ENCODE measurements around the gene CNPY1.
"Not testable (repeated sequence)": the region's sequence is repeated elsewhere in the genome, so short reads cannot be mapped to it uniquely, and the experiment has no call there.

CNPY1 gene

DNA sequence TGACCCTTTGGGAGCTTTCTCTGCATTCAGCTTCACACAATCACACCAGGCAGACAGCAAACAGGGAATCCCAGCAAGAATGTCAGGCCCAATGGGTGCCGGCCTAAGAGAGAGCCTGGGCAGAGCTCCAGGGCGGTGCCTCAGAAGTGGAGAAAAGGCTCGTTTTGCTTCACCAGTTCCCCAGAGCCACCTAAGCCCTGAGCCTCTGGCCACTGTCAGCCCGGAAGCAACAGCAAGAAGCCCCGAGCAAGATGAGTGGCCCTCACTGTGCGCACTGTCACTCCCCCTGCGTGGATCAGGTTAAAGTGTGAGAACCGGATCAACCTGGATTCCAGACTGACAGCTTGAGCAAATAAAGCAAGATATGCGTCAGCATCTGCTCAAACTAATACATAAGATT lies 14.7 kb downstream of the CNPY1 start:
- DNase-seq: no peak

- no peak for DNase-seq
Observed at GRCh38 chr7:155530601-155531000, 15.8 kb downstream of the CNPY1 start.

DNA sequence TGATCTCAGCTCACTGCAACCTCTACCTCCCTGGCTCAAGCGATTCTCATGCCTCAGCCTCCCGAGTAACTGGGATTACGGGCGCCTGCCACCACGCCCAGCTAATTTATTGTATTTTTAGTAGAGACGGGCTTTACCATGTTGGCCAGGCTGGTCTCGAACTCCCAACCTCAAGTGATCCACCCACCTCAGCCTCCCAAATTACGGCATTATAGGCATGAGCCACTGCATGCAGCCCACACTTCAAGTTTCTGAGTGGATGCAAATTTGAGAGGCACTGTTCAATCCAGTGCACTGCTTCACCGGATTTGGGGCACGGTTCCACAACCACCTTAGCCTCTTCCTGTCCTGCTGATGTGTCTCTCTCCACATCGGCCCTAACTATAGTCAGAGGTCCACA lies 16.5 kb downstream of the CNPY1 start:
- no peak for DNase-seq

GRCh38 chr7:155529346-155529745 lies 17.0 kb downstream of the CNPY1 start:
- DNase-seq: no peak

DNA sequence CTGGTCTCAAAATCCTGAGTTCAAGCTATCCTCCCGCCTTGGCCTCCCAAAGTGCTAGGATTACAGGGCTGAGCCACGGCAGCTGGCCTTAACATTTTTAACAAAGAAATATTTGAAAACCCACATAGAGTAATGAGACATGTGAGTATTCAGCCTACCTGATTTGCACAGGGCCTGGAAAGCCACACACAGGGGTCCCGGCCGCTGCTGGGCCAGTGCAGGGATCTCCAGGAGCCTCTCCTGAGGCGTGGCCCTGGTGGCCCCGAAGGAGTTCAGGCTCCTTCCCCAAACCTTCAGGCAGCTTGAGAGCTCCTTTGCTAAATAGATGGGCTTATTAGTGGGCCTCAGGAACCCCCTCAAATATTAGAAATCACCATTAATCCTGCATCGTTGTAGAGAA lies 18.7 kb downstream of the CNPY1 start:
- no peak for DNase-seq

GRCh38 chr7:155526225-155526624 lies 20.1 kb downstream of the CNPY1 start:
- no peak for DNase-seq

DNA sequence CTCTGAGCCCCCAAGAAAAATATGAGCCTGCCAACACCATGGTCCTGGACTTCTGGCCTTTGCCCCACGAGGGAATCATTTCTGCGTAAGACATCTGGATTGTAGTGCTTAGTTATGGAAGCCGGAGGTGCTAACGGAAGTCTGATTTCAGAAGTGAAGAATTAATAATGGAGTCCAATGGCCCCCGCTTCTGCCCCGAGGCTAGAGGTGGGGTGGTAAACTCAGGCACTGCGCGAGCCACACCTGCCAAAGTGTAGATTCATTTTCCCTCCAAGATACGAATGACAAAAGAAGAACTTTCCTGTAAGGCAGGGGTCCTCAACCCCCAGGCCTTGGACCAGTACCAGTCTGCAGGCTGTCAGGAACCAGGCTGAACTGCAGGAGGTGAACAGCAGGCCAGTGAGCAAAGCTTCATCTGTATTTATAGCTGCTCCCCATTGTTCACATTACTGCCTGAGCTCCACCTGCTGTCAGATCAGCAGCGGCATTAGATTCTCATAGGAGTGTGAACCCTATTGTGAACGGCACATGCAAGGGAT lies 22.3 kb downstream of the CNPY1 start:
- no peak for DNase-seq

DNA sequence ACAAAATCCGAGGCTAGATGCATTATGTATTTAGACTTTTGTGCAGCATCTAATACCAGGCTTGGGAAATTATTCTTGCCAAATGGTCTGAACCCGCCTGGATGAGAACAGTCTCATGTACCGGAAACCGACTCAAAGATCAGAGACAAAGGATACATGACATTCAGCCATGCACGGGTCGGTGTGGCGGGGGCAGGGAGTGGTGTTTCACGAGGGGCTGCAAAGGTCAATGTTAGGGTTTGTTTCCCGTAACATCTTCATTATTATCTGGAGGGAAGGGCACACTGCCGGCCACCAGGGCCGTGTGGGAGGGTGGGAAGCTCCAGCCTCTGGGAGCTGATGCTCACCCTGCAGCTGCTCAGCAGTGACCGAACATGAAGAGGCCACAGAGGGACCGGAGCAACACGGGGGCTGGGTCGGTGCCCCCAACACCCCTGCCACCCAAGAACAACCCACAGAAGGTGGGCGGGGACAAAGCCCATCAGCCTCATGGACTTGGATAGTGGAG lies 23.1 kb downstream of the CNPY1 start:
- no peak for DNase-seq

- DNase-seq: no peak
Observed at GRCh38 chr7:155521743-155522398, 24.5 kb downstream of the CNPY1 start.

GRCh38 chr7:155521007-155521742 lies 25.2 kb downstream of the CNPY1 start:
- no peak for DNase-seq

DNA sequence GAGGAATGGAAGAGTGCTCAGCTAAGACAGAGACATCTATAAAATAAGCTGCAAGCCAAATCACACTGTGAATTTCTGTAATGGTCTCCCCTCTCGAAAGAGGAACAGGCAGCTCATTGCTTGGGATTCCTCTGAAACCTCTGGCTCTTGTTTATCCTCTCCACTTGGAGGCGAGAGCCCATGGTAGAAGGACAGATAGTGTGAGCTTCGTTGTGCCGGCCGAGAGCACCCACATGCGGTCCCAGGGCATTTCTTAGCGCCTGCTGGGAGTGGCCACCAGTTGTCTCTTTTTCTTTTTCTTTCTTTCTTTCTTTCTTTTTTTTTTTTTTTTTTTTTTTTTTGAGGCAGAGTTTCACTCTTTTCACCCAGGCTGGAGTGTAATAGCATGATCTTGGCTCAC lies 26.2 kb downstream of the CNPY1 start:
- no peak for DNase-seq

GRCh38 chr7:155519358-155519757 lies 27.0 kb downstream of the CNPY1 start:
- not testable (repeated sequence) for DNase-seq

DNA sequence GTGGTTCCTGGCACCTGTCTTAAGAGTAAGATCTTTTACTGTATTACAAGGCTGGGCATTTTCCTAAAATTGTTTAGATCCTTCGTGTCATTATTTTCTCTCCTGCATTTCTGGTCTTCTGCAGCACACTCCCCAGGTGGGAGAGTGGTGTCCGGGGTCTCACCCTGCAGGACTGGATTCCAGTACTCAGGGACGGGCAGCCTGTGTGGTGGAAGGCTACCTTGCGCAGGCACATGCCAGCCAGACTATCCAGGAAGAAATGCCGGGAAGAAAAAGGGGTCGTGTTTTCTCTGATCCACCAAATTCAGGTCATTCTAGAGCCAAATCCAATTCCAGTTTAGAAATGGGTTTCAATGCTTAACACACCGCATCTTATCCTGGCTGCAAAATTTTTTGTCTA lies 27.7 kb downstream of the CNPY1 start:
- no peak for DNase-seq

DNA sequence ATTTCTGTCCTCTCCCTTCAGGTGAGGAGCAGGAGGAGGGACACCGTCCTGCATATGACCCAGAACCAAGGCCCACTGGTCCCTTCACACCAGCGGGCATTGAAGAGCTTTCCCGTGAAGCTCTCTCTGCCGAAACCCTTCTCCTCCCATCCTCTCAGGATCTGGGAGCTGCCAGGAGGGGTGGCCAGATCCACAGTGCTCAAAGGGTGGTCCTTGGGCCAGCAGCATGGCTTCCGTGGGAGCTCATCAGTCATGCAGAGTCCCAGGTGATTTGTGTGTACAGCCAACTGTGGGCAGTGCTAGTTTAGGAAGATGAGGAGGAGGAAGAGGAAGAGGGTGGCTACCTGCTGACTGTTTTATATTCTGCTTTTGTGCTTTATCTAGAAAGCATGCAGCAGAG lies 28.4 kb downstream of the CNPY1 start:
- DNase-seq: no peak

GRCh38 chr7:155517452-155517851 lies 28.9 kb downstream of the CNPY1 start:
- no peak for DNase-seq

DNA sequence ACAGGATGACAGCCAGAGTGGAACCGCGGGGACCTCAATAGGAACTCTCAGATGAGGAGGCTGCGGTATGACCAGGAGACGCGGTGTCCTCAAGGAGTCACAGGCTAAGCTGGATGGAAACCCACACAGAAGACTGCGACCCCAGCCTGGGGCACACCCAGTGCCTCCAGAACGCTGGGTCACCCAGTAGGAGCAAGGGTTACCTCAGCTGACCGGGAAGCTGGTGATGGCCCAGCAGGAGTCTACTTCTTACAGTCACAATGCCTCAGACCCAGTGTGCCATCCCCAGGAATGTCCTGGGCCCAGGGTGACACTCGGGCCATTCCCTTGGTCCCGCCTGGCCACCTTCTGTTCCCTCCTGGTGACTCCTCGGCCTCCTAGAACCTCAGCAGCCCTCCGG lies 29.9 kb downstream of the CNPY1 start:
- no peak for DNase-seq

DNA sequence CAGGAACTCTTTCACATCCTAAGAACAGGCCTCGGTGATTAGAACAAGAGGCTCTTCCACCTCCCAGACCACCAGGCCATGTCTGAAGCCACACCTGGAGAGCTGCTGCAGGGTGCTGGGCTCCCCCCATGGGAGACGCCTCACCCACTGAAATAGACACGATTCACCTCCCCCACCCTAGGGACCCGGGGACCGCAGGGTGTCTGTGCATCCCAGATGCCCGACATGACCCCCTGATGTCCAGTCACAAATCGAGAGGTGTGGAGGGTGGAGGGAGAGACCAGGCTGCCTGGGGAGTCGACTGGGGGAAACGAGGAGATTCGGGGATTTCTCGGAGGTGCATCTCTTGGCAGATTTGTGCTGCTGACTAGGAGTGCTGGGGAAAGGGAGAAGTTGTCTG lies 31.0 kb downstream of the CNPY1 start:
- no peak for DNase-seq

- DNase-seq: no peak
Observed at GRCh38 chr7:155514296-155514695, 32.1 kb downstream of the CNPY1 start.

DNA sequence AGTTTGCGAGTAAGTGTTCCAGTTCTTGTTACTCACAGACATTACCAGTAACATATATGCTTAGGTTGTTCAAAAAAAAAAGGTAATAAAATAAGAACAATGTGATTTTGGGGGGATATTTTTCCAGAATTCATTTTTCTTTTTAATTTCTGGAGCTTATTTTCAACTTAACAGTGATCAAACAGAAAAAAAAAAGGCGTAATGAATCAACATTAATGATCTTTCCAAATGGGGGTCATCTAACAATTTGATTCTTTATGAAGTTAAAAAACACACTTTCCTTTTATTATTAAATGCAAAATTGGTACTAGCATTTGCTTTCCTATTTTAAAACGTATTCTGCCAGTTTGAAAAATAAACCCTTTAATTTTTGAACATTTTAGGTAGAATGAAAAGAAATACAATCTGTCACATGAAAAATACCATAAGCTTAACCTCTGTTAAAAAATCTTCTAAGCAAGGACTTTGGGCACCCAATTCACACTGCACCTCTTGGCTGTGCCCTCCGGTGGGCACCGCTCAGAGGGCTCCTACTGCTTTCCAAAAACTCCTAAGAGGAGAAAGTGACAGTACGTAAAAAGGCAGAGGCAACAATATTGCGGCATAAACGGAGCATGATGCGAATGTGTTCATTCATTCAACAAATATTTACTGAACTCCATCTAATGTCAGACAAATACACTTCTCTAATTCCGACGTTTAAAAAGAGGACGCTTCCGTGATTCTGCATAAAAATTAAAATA lies 32.6 kb downstream of the CNPY1 start:
- no peak for DNase-seq

GRCh38 chr7:155512246-155512887 lies 34.0 kb downstream of the CNPY1 start:
- DNase-seq: no peak

DNA sequence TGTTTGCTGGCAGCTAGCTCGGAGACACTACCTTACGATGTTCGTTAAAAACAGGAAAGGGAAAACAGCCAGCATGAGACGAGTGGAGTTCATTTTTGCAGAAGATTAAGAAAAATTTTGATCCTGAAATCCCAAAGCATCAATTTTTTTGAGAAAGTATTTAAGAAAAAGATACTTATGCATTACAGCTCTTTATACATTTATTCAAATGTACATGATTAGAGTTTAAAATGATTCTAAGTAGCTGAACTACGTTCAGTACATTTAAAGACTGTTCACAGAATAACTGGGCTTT lies 34.7 kb downstream of the CNPY1 start:
- DNase-seq: no peak

DNA sequence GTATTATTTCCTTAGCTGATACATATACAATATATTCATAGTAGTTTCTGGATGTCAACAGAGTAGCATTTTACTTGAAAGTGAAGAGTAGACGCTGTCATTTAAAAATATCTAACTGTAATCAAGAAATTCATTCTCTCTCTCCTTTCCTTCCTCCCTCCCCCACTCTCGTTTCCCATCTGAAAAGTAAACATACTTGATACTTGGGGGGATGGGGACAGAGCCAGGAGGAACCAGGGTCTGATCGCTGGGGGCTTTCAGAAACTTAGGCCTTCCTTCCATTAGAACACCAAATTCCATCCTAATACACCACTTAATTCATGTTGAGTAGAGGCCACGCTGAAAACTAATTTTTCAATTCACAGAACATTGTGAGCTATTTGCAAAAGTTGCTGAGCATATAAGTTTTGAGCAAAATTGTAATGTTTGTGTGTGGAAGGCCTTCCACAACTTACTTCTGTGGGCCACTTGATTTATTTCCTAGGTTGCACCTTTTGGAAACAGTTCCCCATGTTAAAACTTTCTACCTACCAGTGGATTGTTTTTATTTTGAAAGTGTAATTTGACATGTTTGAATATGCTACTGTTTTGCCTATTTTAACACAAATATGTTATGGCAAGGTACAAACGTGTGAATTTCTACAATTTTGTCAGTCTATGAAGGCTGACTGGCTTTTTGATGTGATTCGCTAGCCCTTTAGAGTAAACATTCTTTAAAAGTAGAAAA lies 35.2 kb downstream of the CNPY1 start:
- no peak for DNase-seq
